ENCODE data around the gene MYO5B.

The MYO5B gene

DNA sequence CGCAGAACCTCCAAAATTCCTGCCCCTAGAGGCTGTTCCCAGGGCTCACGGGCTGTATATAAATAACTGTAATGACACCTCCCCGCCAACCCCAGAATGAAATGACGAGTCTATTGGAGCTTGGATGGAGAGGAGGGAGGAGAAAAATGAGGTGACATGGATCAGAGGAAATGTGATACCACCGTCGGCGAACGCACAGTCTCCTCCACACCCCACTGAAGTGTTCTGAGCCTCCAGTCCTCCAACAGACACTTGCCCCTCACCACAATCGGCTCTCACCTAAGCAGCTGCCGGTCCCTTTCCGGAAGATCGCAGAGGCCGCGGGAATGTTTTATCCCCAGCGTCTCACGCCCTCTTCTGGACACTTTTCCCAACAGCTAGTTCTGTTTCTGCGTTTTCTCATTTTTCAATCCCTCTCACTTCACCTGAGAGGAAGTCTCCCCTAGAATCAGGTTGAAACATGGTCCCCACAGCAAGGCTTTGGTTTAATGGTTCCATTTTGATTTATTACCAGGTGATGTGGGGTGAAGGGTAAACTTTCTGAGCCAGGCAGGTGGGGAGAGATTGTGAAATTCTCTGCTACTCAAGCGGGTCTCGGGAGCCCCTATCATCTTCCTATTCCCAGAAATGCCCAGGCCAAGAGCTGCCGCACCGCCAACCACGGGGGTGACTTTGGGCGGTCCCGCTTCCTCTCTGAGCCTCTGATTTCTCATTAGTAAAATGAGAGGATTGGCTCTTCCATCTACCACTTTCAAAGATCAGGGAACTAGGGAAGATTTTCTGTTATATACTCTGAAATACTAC, 9.1 kb upstream of the MYO5B start:
- no peaks in the 10 kb centered on the region for H3K4me1 ChIP-seq
- no peak overlapping the region for H3K27ac ChIP-seq
- peaks cover 5% of the 10 kb centered on the region; the same call in 1 of the 2 replicates for H3K27me3 ChIP-seq
- H3K4me2 ChIP-seq: peak overlapping the region; percentile 16; the same call in 1 of the 2 replicates
- no peak overlapping the region for H3K4me3 ChIP-seq
- H3K36me3 ChIP-seq: no peaks in the 10 kb centered on the region
- peaks cover 5% of the 10 kb centered on the region; the same call in 1 of the 2 replicates for H3K9me3 ChIP-seq
- TF ChIP-seq Cebpa-rat (IDR thresholded peaks at IDR 0.05): no peak
- H3K9ac ChIP-seq: no peak overlapping the region
- no peaks in the 10 kb centered on the region for H4K20me1 ChIP-seq

DNA sequence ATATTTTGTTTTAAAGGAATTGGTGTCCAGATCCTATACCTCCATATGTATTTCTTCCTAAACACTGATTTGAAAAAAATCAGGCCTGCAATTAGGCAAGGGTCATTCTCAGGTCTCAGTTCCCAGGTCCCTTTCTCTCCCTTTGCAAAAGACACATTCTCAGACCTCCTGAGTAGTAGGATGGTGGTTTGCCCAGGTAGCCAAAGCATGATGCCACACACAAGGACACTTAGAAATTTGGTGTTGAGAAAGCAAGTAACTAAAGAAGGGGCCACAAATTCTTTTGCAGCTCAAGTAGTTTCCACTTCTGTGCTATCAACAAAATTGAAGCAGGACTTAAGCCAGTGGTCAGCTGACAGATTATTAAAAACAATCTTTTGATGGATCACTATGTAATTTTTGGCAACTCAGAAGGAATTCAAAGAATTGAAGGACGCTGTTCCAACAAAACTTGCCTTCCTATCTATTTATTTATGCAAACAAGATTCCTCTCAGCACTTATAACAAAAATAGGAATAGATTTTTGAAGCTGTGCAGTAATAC, 6.6 kb upstream of the MYO5B start:
- Histone ChIP-seq H3K9me3 (peaks cover 7% of the 10 kb centered on the region; the same call in 1 of the 2 replicates), H4K20me1 (no peaks in the 10 kb centered on the region), H3K27ac (no peak overlapping the region), H3K27me3 (peaks cover 15% of the 10 kb centered on the region), H3K4me2 (no peak overlapping the region), H3K9ac (no peak overlapping the region), H3K36me3 (no peaks in the 10 kb centered on the region), H3K4me1 (no peaks in the 10 kb centered on the region), H3K4me3 (no peak overlapping the region)
- no peak for TF ChIP-seq Cebpa-rat (IDR thresholded peaks at IDR 0.05)

DNA sequence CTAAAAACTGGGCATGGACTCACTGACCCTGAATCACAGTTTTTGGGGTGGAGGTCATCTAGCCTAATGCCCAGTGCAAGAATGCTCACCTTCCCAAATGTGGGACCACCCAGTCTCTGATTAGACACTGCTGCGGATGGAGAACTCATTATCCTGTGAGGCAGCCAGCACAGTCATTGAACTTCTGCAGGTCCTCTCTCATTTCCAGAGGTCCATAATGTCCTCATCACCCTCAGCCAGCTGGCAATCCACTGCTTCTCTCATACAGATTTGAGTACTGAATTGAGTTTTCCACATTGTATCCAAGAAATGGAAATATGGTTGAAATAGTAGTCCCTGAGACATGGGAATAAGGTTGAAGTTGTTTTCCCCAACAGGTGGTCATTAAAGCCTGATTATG, 5.0 kb upstream of the MYO5B start:
- Histone ChIP-seq H3K27me3 (peaks cover 31% of the 10 kb centered on the region), H3K9ac (no peak overlapping the region), H3K4me2 (no peak overlapping the region), H3K4me1 (0 out of 2 replicates have a peak, but pooled peaks cover 5% of the 10 kb centered on the region), H3K27ac (no peak overlapping the region), H3K4me3 (no peak overlapping the region), H4K20me1 (no peaks in the 10 kb centered on the region), H3K36me3 (no peaks in the 10 kb centered on the region), H3K9me3 (peaks cover 24% of the 10 kb centered on the region)
- TF ChIP-seq Cebpa-rat (IDR thresholded peaks at IDR 0.05): no peak

DNA sequence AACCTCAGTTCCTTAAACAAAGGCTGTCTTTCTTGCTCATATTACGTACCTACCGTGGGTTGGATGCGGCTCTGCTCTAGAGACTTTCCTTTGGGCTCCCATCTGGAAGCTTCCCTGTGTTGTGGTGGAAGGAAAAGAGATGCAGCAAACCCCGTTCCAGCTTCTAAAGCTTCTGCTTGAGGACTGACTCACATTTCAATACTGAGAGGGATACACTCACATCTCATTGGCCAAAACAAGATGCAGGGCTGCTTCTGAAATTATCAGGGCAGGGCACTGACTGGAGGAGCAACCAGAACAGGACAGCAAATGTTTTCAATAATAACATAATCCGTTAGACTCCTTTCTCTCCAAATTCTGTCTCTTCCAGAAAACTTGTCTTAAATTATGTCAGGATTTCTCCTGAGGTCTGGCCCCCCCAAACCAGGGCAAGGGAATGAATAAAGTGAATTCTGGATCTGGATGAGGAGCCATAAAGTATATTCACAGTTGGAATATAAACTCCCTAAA, 4.5 kb upstream of the MYO5B start:
- Histone ChIP-seq H3K27me3 (peaks cover 37% of the 10 kb centered on the region), H3K4me1 (0 out of 2 replicates have a peak, but pooled peaks cover 10% of the 10 kb centered on the region), H3K4me2 (no peak overlapping the region)

DNA sequence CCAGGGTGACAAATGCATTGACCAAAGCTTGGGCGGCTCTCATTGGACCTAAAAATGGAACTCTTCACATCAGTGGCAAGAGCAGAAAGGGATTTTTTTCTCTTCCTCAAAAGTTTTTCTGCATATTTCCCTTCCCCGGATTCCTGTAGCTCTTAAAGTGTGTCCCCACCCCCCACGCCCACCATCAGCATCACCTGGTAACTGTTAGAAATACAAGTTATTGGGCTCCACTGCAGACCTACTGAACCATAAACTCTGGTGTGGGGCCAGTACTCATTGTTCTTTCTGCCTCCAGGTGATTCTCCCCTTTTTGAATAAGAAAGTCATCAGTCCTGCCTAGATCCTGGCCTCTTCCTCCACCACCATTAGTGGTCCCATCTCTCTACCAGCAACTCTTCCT, 1.3 kb upstream of the MYO5B start:
- peaks cover 68% of the 10 kb centered on the region for H3K27me3 ChIP-seq
- no peak overlapping the region for H3K27ac ChIP-seq
- no peak for TF ChIP-seq Cebpa-rat (IDR thresholded peaks at IDR 0.05)
- H3K4me2 ChIP-seq: no peak overlapping the region
- 0 out of 2 replicates have a peak, but pooled peaks cover 10% of the 10 kb centered on the region for H3K4me1 ChIP-seq
- H3K4me3 ChIP-seq: no peak overlapping the region
- H3K9ac ChIP-seq: no peak overlapping the region
- peaks cover 7% of the 10 kb centered on the region; the same call in 1 of the 2 replicates for H4K20me1 ChIP-seq
- no peaks in the 10 kb centered on the region for H3K36me3 ChIP-seq
- peaks cover 42% of the 10 kb centered on the region for H3K9me3 ChIP-seq

More for the DNA sequence above, 4.5 kb upstream of the MYO5B start:
- TF ChIP-seq Cebpa-rat (IDR thresholded peaks at IDR 0.05): no peak
- H3K27ac ChIP-seq: no peak overlapping the region
- no peak overlapping the region for H3K4me3 ChIP-seq
- peaks cover 29% of the 10 kb centered on the region for H3K9me3 ChIP-seq
- no peak overlapping the region for H3K9ac ChIP-seq
- no peaks in the 10 kb centered on the region for H3K36me3 ChIP-seq
- H4K20me1 ChIP-seq: peaks cover 3% of the 10 kb centered on the region; the same call in 1 of the 2 replicates

DNA sequence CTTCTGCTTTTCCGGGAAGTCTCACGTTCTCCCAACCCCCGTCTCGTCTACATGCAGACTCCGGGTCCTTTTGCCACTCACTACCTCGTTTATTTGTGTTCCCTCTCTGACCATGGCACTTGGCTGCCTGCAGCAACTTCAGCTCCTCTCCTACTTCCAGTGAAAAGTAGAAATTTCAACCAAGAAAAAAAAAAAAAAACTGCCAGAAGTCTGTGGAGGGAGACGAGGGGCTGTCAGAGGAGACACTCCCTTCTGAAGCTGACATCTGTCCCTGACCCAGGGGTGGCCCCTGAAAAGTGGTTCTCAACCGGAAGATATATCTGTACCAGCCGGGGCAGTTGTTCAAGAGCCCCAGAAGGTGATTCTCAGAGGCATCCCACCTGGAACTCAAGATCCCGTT, 742 bp upstream of the MYO5B start:
- Histone ChIP-seq H3K4me2 (no peak overlapping the region), H3K36me3 (no peaks in the 10 kb centered on the region), H3K4me1 (0 out of 2 replicates have a peak, but pooled peaks cover 10% of the 10 kb centered on the region), H3K9me3 (peaks cover 38% of the 10 kb centered on the region), H3K4me3 (peak overlapping the region; percentile 60; the same call in 1 of the 2 replicates), H3K27me3 (peaks cover 71% of the 10 kb centered on the region), H3K27ac (no peak overlapping the region), H4K20me1 (peaks cover 7% of the 10 kb centered on the region; the same call in 1 of the 2 replicates), H3K9ac (no peak overlapping the region)
- TF ChIP-seq Cebpa-rat (IDR thresholded peaks at IDR 0.05): no peak

DNA sequence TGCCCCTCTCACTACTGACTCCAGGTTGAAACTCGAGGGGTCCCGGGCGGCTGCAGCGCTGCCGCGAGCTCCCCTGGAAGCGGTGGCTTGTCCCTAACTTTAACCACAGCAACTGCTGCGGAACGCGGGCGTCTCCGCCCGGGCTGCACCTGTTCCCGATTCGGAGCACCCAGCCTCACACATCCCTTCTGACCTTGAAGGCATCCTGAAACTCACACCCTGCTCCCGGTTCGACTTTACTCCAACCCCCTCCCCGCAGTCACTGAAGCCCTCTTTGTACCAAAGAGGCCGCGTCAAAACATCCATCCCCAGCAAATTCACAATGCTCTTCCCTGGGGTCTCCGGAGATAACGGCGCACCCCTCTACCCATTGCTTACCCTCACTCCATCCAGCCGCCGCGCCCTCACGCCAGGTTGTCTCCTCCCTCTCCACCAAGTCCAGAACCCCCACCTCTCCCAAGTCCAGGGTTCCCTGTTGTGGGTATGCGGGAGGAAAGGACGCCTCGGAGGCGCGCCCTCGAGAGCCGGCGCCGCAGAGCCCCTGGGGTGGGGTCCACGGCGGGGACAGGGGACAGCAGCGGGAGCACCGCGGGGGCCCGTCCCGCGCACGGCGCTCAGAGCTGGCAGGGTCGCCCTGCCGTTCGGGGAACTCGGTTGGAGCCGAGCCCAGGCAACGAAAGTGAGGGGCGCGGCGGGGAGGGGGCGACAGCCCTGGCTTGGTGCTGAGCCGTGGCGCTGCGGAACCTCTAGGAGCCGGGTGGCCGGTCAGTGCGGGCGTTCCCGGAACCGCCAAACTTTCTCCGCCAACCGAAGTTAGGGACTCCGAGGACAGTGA, 934 bp downstream of the MYO5B start:
- no peak for TF ChIP-seq Cebpa-rat (IDR thresholded peaks at IDR 0.05)
- Histone ChIP-seq H4K20me1 (peaks cover 7% of the 10 kb centered on the region; the same call in 1 of the 2 replicates), H3K9ac (no peak overlapping the region), H3K27me3 (peaks cover 66% of the 10 kb centered on the region), H3K4me3 (peak overlapping the region; percentile 60), H3K4me1 (0 out of 2 replicates have a peak, but pooled peaks cover 10% of the 10 kb centered on the region), H3K9me3 (peaks cover 37% of the 10 kb centered on the region), H3K27ac (no peak overlapping the region), H3K4me2 (peak overlapping the region; percentile 75), H3K36me3 (no peaks in the 10 kb centered on the region)

DNA sequence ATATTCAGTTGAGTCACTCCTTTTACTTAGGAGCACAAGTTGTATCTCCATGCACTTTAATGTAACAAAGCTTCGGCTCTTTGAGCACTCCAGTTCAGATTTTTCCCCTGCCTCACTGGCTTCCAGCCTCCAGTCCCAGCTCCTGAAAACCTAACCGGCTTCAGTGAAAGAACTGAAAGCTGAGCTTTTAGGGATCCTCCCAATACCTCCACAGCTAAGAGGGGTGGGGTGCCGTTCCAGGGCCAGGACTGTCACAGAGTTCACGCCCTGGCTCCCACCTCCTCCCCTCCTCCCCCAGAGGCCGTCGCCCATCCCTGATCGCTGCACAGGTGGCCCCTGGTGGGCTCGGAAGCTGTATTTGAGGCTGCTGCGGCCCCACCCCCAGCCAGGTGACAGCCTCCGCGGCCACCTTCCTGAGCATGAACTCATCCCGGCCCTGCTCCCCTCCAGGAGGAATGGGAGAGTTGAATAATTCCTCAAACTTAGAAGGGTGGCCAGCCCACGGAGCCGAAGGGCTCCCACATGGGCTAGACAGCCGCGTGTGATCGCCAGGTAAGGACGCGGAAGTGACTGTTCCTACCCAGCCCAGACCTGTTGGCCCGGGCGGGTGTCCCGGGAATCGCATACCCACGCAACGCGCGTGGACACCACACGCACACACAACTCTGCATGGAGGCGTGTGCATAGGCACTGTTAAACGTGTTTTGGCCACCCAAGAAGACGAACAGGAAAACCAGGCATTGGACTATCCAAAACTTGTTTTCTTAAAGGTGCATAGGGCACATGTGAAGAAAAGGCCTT, 1.8 kb downstream of the MYO5B start:
- peaks cover 37% of the 10 kb centered on the region for H3K9me3 ChIP-seq
- H3K27me3 ChIP-seq: peaks cover 66% of the 10 kb centered on the region
- no peak overlapping the region for H3K4me2 ChIP-seq
- no peak overlapping the region for H3K27ac ChIP-seq
- H4K20me1 ChIP-seq: peaks cover 7% of the 10 kb centered on the region; the same call in 1 of the 2 replicates
- no peaks in the 10 kb centered on the region for H3K36me3 ChIP-seq
- TF ChIP-seq Cebpa-rat (IDR thresholded peaks at IDR 0.05): no peak
- no peak overlapping the region for H3K4me3 ChIP-seq
- H3K4me1 ChIP-seq: 0 out of 2 replicates have a peak, but pooled peaks cover 10% of the 10 kb centered on the region
- no peak overlapping the region for H3K9ac ChIP-seq

Measured in BLaER1 (cell line).